NCI-H345 treated with DMSO at 0.1 percent for 48 hours (cell line): Measurements from ENCODE around the gene TAS2R10.
"Not testable (repeated sequence)": the region's sequence is repeated elsewhere in the genome, so short reads cannot be mapped to it uniquely, and the experiment has no call there.

Source experiments
- DNase-seq: peaks from one replicate; lab custom pipeline; 2025; ENCODE audit not compliant: unreplicated experiment; lab: John Stamatoyannopoulos, UW

The TAS2R10 gene, protein sequence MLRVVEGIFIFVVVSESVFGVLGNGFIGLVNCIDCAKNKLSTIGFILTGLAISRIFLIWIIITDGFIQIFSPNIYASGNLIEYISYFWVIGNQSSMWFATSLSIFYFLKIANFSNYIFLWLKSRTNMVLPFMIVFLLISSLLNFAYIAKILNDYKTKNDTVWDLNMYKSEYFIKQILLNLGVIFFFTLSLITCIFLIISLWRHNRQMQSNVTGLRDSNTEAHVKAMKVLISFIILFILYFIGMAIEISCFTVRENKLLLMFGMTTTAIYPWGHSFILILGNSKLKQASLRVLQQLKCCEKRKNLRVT

DNA sequence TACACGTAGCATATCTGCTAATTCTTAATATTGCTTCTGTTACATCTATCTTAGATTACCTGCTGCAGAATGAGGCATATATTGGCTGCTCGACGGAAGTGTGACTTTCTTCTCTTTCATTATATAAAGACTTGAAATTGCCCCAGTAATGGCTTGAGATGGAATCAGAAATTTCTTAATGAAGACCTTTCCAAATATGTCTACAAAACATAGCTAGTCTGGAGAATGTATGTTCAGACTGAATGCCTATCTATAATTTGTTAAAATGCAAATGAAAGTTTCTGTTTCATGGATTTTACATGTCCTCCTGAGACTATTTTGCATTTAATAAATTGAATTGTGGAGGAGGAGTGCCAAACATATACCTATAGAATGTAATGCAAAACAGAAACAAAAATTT is at the start of gene TAS2R10:
Gene TAS2R10 (minus strand): TSS at position 101 of the 400 bp plus-strand sequence. CDS start 89 bp downstream, at position 12.
- DNase-seq = no peak

DNA sequence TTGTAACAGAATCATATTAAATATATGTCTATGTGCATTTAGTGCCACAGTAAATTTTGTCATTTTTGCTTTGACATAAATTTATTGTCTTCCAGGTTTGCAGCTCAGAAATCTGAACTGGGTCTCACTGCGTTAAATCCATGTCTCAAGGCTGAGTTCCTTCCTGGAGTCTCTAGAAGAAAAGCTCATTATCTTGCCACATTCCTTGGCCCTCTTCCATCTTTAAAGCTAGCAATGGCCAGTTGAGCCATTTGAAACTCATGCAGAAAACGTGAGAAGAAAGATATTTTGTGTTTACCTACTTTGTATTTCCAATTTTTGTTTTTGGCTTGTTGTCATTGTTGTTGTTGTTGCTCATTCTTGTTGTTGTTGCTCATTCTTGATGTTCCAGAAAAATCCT is 47.2 kb upstream of the TAS2R10 start:
- no peak for DNase-seq

DNA sequence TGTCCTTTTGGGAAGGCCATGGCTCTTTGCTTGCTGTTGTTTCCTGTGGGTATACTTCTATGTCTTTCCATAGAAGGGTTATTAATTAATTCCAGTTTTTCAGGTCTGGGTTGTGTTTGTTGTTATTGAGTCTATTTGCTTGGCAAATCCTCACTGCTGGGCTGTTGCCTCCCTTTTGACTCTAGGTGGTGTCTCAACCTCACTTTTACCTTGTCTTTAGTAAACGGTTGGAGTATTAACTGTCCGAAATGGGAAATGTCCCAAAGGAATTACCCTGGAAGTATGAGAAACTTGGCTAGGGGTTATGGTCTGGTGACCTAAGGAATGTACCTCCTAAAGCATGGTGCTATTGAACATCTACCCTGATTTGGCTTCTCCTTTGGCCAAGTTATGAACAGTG is 41.2 kb upstream of the TAS2R10 start:
- DNase-seq = no peak

DNA sequence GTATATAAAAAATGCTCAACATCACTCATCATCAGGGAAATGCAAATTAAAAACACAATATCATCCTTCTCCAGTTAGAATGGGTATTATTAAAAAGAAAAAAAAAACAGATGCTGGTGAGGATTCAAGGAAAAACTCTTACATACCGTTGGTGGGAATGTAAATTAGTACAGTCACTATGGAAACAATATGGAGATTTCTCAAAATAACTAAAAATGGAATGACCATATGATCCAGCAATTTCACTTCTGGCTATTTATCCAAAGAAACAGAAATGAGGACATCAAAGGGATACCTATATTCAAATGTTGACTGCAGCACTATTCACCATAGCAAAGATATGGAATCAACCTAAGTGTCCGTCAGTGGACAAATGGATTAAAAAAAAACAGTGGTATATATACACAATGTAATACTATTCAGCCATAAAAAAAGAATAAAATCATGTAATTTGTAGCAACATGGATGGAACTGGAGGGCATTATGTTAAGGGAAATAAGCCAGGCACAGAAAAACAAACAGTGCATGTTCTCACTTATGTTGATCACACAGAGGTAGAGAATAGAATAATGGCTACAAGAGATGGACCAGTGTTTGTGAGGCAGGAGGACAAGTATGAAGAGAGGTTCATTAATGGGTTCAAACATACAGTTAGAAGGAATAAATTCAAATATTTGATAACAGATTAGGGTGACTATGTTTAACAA is 37.5 kb upstream of the TAS2R10 start:
- no peak for DNase-seq

DNA sequence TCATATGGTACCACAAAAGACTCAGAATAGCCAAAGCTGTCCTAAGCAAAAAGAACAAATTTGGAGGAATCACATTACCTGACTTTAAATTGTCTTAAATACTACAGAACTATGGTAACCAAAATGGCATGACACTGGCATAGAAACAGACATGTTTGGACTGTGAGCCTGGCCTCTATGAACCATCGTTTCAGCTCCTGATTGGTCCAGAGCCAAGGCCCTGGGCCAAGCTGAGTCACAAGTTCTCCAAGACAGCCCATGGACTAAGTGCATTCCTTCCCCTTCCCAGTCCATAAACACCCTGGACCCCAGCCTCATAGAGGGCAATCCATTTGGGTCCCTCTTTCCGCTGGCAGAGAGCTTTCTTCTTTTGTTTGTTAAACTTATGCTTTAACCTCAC is 35.2 kb upstream of the TAS2R10 start:
- DNase-seq = no peak

DNA sequence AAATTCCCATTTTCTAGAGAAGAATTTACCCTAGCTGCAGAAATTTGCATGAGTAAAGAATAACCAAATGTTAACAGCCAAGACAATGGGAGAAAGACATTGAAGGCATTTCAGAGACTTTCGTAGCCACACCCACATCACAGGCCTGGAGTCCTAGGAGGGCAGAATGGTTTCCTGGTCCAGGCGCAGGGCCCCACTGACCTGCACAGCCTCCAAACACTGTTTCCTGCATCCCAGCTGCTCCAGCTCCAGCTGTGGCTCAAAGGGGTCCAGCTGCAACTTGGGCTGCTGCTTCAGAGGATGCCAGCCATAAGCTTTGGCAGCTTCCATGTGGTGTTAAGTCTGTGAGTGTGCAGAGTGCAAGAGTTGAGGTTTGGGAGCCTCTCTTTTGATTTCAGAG is 29.6 kb upstream of the TAS2R10 start:
- DNase-seq = no peak

DNA sequence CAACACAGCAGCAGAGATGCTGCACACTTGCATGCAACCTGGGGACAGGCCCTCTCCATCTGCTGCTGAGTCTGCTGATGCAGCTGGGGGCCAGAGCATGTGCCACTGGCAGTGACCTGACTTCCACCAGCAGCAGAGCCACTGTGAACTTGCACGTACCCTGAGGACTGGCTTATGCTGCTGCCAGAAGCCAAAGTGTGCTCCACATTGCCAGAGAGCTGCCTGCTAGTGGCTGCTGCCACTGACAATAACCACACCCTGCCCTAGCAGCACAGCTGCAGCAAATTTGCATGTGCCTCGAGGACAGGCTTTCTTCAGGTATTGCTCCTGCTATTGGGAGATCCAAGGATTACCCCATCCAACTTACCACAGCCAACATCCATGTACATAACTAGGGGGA is 27.6 kb upstream of the TAS2R10 start:
- no peak for DNase-seq

DNA sequence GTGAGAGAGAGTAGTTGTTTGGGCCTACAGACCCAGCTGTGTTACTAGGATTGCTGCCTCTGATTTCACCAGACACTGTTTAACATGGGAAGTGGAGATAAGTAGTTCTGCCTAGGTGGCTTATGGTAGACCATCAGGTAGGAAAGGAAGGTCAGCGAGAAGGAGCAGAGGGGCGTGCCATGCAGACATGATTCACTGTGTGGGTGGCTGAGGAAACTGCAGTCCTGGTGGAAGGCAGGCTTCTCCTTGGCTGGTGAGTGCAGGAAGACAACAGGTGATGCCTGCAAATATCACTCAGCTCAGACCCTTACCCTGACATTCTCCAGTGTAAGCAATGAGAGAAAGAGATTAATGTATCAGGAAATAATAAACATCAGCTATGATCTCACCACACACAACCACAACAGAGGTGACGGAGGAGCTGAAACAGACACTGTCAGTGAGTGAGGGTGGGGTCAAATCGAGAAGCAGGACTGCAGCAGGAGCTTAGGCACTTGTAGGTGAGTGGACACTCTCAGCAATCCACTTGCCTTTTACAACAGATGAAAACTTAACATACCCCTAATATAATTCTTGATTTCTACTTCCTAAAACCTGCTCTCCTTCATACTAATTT is 25.2 kb upstream of the TAS2R10 start:
- DNase-seq = no peak

DNA sequence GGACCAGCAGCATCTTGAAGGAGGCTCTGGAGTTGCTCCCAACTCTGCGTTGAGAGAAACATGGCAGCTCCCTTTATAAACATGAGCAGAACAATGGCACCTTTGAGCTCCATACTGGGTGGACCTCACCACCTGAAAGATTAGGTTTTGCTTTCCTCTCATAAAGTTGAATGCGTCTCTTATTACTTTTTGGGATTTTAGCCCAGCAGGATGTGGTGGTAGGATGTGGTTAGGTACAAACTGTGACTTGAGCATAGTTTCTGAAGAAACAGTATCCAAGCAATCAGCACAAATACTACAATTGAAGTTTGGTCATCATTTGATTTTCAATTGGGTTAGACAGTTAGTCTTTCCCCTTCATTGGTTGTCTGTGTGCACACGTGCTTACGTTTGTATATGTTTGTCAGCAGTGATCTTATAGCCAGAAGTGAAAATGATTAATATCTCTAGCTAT is 23.3 kb upstream of the TAS2R10 start, which contains the start of gene PRR4:
Gene PRR4 (minus strand): TSS at position 51 of the 454 bp plus-strand sequence. CDS start 38 bp downstream, at position 13.
- DNase-seq = no peak

DNA sequence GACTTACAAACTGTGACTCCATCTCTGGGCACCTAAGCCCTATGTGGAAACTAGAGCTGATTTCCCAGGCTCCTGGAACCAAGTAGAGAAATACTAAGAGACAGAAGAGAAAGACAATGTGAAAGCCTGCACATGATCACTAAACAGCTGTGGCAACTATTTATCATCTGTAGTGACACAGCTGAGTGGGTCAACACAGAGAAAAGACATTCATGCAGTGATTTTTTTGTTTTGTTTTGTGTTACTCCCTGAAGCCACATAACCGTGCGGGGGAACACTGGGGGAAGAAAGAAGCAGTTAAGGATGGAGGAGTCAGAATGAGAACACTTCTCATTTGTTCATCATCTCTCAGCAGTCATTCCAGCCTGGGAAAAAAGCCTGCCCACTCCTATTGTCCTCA is 21.6 kb upstream of the TAS2R10 start:
- DNase-seq = no peak

DNA sequence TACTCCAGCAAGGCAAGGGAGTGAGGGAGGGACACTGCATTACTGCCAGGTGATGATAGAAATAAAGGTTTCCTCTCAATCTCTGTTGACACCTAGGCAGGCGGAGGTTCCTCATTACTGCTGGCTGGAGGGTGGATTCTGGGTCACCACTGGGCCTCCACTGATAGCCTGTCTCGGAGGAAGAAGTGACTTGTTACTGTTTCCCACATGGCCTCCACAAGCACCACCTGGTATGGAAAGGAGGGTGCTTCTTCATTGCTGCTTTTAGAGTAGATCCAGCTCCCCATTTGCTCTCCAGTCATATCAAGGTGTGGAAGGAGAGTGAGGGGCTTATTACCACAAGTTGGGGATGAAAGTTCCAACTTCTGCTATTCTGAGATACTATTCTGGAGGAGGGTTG is 16.7 kb upstream of the TAS2R10 start:
- no peak for DNase-seq

DNA sequence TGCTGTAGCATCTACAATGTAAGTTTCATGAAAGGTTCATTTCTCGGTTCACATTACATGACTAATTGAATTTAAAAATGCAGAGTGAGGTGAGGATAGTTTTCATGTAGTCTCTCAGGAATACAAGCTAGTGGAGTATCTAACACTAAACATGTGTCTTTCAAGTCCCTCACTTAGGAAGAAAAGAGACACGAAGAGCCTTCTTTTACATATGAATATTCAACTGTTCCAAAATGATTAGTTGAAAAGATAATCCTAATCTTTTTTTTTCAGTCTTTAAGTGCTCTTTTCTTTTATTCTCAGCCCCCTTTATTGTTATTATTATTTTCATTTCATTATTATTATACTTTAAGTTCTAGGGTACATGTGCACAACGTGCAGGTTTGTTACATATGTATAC is 12.3 kb upstream of the TAS2R10 start:
- DNase-seq = no peak

DNA sequence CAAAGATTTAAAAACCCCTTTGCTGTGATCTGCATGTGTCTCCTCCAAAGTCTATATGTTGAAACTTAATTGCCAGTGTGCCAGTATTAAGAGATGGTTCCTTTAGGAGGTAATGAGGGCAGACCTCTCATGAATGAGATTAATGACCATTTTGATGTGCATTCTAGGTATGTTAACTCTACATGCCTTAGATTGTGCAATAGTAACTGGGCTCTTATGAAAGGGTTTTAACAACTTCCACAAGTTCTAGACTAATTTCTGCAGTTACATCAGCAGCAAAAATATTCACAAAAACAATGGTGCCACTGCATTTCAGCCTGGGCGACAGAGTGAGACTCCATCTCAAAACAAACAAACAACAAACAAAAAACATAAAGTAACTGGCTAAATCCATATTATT is 3.8 kb upstream of the TAS2R10 start:
- DNase-seq = no peak

DNA sequence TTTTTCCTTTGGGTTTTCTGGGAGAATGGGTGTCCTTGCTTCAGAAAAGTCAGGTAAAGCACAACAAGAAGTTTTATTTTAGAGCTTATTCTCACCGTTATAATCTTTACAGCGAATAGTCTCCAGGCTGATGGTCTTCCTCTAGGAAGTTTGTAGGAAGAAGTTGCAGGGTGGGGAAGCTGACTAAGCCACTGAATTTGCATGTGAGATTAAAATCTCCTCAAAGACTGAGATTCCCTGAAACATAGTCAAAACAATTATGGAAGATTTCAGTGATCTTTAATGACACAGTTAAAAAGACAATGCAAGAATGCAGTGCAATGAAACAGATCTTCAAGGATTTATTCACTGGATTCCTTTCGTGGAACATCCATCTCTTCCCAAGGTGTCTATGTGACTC is 1.2 kb downstream of the TAS2R10 start:
- DNase-seq = no peak

DNA sequence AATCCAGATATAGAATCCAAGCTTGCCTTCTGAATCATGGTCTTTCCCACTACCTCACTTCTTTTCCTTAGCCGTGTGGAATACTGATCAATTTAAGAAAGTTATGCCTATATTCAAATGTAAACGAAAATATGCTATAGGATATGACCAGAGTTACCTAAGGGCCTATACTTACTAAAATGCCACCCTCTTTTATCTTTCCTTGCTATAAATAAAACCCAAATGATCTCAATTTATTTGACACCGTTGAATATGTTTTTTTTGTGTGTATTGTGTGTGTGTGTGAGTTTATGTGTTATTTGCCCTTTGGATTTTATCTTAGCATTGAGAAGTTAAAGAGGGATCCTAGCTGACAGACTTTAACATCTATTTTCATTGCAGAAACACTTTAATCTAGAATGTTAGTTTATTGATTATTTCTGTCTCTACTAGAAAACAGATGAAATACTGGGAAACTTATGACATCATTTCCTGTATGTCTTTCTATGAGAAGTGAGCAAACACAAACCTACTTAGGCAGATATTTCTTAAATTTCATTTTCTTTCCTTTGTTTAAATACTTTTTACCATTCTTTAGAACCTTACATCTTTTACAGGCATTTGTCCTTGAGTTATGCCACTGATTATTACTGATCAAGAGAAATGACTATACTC is 14.1 kb downstream of the TAS2R10 start:
- DNase-seq = no peak

DNA sequence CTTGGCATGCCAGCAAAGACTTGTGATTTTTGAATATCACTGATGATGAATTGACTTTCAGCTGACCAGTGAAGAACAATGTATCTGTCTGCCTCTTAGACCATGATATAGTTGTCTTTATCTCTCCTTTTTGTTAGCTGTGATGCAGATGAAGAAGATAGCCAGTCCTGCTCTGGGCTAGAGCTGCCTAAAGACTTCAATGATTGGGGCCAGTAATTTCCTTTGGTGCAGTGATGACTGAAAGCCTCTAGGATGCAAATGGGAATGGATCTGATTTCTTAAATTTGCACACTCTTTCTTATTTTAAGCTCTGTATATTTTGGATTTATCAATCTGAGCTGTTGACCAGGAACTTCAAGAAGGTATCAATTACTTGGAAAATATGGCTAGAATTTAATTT is 16.1 kb downstream of the TAS2R10 start, which contains the start of gene TAS2R9:
Gene TAS2R9 (minus strand): TSS at position 101 of the 400 bp plus-strand sequence. CDS start 93 bp downstream, at position 8.
- no peak for DNase-seq

DNA sequence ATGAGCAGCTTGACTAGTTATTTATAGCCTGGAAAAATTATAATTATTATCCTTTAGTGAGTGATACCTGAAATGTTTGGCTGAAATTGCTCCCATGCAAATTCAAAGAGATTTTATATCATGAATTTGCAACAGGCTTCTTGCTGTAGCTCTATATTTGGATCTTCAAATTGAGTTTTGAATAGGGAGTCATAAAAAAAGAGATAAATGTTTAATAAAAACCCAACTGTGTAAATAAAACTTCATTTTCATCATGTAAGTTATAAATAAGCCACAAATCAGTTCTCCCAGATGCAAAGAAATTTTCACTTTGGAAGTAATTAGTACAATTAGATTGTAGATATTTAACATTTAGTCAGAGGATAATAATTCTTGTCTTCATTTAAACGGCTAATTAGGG is 19.0 kb downstream of the TAS2R10 start, which contains the start of gene TAS2R8:
Gene TAS2R8 (minus strand): TSS at position 101 of the 400 bp plus-strand sequence. CDS start 306 bp downstream, outside the sequence.
- DNase-seq = no peak

DNA sequence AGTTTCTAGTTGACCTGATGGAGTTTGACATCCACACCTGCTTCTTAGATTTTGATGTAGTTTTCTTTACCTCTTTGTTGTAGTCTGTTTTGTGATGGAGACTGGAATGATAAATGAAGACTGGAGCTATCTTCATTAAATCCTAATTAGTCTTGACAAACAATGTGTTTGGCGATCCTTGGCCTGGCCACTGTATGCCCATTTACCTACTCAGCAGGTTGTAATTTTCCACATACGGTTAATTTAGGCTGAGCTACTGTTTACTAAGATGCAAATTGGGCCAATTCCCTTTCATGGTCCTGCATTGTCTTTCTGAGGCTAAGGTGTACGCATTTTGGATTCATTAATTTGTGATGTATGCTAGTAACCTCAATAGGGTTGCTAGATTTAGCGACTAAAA is 23.6 kb downstream of the TAS2R10 start, which contains the start of gene TAS2R7:
Gene TAS2R7 (minus strand): TSS at position 41 of the 400 bp plus-strand sequence. CDS start 57 bp downstream, outside the sequence.
- no peak for DNase-seq

DNA sequence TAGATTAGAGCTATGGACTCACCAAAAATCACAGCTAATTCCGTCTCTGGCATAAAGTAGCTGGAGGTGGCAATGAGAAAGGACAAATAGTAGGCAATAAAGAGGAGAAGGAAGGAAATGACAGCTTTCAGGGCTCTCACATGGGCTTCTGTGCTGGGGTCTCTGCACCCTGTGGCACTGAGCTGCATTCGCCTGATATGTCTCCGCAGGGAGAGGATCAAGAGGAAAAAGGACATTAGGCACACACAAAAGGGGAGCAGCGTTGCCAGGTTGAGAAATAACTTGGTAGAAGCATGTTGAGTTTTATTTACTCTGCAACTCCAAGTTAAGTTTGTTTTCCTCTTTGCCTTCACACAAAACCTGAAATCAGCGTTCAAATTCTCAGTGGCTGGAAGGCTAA is 24.4 kb downstream of the TAS2R10 start:
- no peak for DNase-seq

DNA sequence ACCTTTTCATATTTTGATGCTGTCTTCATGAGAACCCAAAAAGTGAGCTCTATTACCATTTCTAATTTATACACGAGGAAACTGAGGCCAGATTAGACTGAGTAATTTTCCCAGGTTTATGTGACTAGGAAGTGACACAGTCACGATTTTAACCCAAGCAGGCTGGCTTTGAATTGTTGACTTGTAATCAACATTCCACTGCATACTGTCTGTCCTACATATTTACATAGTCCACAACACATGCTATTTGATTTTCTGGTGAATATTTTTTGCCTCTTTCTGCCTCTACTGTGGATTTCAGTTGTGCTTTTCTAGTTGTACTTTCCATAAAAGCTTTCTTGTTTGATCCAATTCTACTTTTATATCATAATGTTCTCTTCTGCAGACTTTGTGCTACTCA is 31.9 kb downstream of the TAS2R10 start:
- DNase-seq = no peak

DNA sequence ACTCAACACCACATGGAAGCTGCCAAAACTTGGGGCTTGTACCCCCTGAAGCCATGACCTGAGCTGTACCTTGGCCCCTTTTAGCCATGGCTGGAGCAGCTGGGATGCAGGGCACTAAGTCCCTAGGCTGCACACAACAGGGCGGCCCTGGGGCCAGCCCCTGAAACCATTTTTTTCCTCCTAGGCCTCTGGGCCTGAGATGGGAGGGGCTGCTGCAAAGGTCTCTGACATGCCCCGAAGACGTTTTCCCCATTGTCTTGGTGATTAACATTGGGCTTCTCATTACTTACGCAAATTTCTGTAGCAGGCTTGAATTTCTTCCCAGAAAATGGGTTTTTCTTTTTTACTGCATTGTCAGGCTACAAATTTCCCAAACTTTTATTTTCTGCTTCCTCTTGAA is 34.4 kb downstream of the TAS2R10 start:
- DNase-seq = not testable (repeated sequence)
